Upper lobe of left lung (tissue), 4 donors: ENCODE results near the gene SLC19A1.

Experiments
- CTCF ChIP-seq, 6 experiments: fragments of 450-650 bp in 4 of 6; fragments of 200-600 bp in 2 of 6; sonication (generic) in 2 of 6; IDR thresholded peaks; one replicate each; pipeline ENCODE4 v1.5.1; 2016 to 2019; ENCODE audit warnings: antibody characterized with exemption in 6 of 6
- EP300 ChIP-seq, 4 donors: sonication (generic); formaldehyde crosslinking; IDR thresholded peaks; one replicate each; pipeline ENCODE4 v1.5.1; 2017; ENCODE audit warnings: antibody characterized with exemption in 4 of 4, control low read depth in 2 of 4
- POLR2A ChIP-seq, 4 donors: fragments of 450-650 bp; IDR thresholded peaks; one replicate each; pipeline ENCODE4 v1.5.1; 2016 to 2017; ENCODE audit warnings: antibody characterized with exemption in 4 of 4, mild to moderate bottlenecking in 2 of 4
- POLR2AphosphoS5 ChIP-seq, 2 donors: sonication (generic); formaldehyde crosslinking; IDR thresholded peaks; one replicate each; pipeline ENCODE4 v1.5.1; 2017; ENCODE audit warnings: antibody characterized with exemption in 2 of 2

GRCh38 chr21:45461369-45461750, 80.9 kb downstream of the SLC19A1 start:
- TF ChIP-seq CTCF (IDR thresholded peaks at IDR 0.05) (no peak), POLR2A (IDR thresholded peaks at IDR 0.05) (no peak), EP300 (IDR thresholded peaks at IDR 0.05) (no peak), POLR2AphosphoS5 (IDR thresholded peaks at IDR 0.05) (no peak)
